OCI-LY7 (cell line): ENCODE results near the gene TRERF1. TPM values are rescaled to one million over a fixed set of nuclear protein-coding genes. Genes with fewer than 3 reads are reported as not detected.

Source experiments
- BruUV-seq: library from RNA; stranded (reverse); fragments of 400-500 nt; replicated peaks from 2 replicates; lab custom pipeline; 2021; lab: Mats Ljungman, UMichigan
- CTCF ChIA-PET: fragments of 300-600 bp; sonication (Branson Sonifier 250); formaldehyde crosslinking; loops from one replicate; lab custom pipeline; 2022; ENCODE audit warnings: antibody characterized with exemption; ENCODE audit not compliant: unreplicated experiment; lab: Charles Lee
- POLR2A ChIA-PET: fragments of 300-600 bp; sonication (Branson Sonifier 250); formaldehyde crosslinking; loops from one replicate; lab custom pipeline; 2022; ENCODE audit warnings: antibody characterized with exemption; lab: Charles Lee
- DNase-seq: peaks from one replicate; pipeline ENCODE4 v3.0.0-alpha.2; 2015; ENCODE audit warnings: low spot score
- H2AFZ ChIP-seq: fragments of 200-600 bp; sonication (generic), shearing (Covaris generic); 2 replicates; pipeline ENCODE4 v1.6.1; 2014; ENCODE audit warnings: mild to moderate bottlenecking, antibody characterized with exemption, low read length, moderate library complexity
- H3K27ac ChIP-seq: fragments of 200-600 bp; sonication (generic); 2 replicates; pipeline ENCODE4 v1.5.1; 2014; ENCODE audit warnings: mixed run types, low read depth, mild to moderate bottlenecking, moderate library complexity, low read length, inconsistent platforms; ENCODE audit not compliant: poor library complexity, severe bottlenecking
- H3K36me3 ChIP-seq: fragments of 200-600 bp; sonication (generic); 2 replicates; pipeline ENCODE4 v1.6.1; 2014; ENCODE audit warnings: mild to moderate bottlenecking, antibody characterized with exemption, low read length, moderate library complexity, mixed read lengths; ENCODE audit not compliant: insufficient read depth
- H3K4me1 ChIP-seq: fragments of 200-600 bp; sonication (generic); 2 replicates; pipeline ENCODE4 v1.5.1; 2014; ENCODE audit warnings: mild to moderate bottlenecking, low read length; ENCODE audit not compliant: insufficient read depth, poor library complexity, severe bottlenecking
- H3K4me2 ChIP-seq: fragments of 200-600 bp; sonication (generic); 2 replicates; pipeline ENCODE4 v1.6.1; 2014; ENCODE audit warnings: mild to moderate bottlenecking, low read length
- H3K4me3 ChIP-seq: fragments of 200-600 bp; sonication (generic); 2 replicates; pipeline ENCODE4 v1.5.1; 2014; ENCODE audit warnings: mild to moderate bottlenecking, low read depth, low read length; ENCODE audit not compliant: poor library complexity, severe bottlenecking
- H3K79me2 ChIP-seq: fragments of 200-600 bp; sonication (generic); 2 replicates; pipeline ENCODE4 v1.6.1; 2016; ENCODE audit warnings: low read depth, mild to moderate bottlenecking, low read length, moderate library complexity, mixed read lengths; ENCODE audit not compliant: insufficient read depth
- H3K9me2 ChIP-seq: fragments of 200-600 bp; sonication (generic); 2 replicates; pipeline ENCODE4 v1.6.1; 2016; ENCODE audit warnings: mild to moderate bottlenecking, low read length, mixed read lengths; ENCODE audit not compliant: insufficient read depth
- H3K9me3 ChIP-seq: fragments of 200-600 bp; sonication (generic); 2 replicates; pipeline ENCODE4 v1.6.1; 2014; ENCODE audit warnings: mild to moderate bottlenecking, mixed run types, low read length, mixed read lengths
- H4K20me1 ChIP-seq: fragments of 200-600 bp; sonication (generic); 2 replicates; pipeline ENCODE4 v1.6.1; 2014; ENCODE audit warnings: mild to moderate bottlenecking, antibody characterized with exemption, low read length, moderate library complexity, mixed read lengths; ENCODE audit not compliant: insufficient read depth
- EZH2phosphoT487 ChIP-seq: fragments of 200-600 bp; sonication (generic); IDR thresholded peaks from 2 replicates; pipeline ENCODE4 v1.6.1; 2018; ENCODE audit warnings: low read depth, borderline replicate concordance, mild to moderate bottlenecking, mixed run types, antibody characterized with exemption, low read length, moderate library complexity, mixed read lengths
- intact Hi-C: fragments of 100-400 bp; cut with micrococcal nuclease; formaldehyde crosslinking; loops from one replicate; pipeline ENCODE4 v1.10.0; 2022; ENCODE audit not compliant: unreplicated experiment
- total RNA-seq, 2 experiments: library from RNA; depleted of rRNA in 1 of 2; stranded (reverse); fragments of >200 nt in 1 of 2; shearing (Covaris generic) in 1 of 2; gene quantifications; 2 replicates each; pipeline ENCODE4 v1.2.3, GENCODE V29; 2014 to 2022
- TF ChIP-seq, protein P1 (sequence below): fragments of 200-600 bp; sonication (generic); conservative IDR thresholded peaks from 2 replicates; pipeline ENCODE4 v1.5.1; 2014; ENCODE audit warnings: mild to moderate bottlenecking, antibody characterized with exemption, low read length, moderate library complexity, mixed read lengths

The TRERF1 gene
- total RNA-seq, 2 experiments from 2014 or later, result 5.7 to 12.9 TPM

DNA sequence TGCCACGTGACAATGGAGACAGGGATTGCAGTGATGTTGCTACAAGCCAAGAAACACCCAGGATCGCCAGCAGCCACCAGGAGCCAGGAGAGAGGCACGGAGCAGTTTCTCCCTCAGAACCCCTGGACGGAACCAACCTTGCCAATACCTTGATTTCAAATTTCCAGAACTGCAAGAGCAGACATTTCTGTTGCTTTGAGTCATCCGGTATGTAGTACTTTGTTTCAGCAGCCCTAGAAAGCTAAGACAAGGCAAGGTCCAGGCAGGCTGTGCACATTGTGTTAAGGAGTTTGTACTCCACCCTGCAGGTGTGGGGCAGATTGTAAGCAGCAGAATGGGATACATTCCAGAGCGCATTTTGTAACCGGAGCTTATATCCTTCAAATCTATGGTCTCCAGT, 48.3 kb downstream of the TRERF1 start:
- no peak for TF ChIP-seq EZH2phosphoT487
- TF ChIP-seq, protein P1, sequence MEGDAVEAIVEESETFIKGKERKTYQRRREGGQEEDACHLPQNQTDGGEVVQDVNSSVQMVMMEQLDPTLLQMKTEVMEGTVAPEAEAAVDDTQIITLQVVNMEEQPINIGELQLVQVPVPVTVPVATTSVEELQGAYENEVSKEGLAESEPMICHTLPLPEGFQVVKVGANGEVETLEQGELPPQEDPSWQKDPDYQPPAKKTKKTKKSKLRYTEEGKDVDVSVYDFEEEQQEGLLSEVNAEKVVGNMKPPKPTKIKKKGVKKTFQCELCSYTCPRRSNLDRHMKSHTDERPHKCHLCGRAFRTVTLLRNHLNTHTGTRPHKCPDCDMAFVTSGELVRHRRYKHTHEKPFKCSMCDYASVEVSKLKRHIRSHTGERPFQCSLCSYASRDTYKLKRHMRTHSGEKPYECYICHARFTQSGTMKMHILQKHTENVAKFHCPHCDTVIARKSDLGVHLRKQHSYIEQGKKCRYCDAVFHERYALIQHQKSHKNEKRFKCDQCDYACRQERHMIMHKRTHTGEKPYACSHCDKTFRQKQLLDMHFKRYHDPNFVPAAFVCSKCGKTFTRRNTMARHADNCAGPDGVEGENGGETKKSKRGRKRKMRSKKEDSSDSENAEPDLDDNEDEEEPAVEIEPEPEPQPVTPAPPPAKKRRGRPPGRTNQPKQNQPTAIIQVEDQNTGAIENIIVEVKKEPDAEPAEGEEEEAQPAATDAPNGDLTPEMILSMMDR, result no peak
- Histone ChIP-seq H4K20me1 (no peaks in the 10 kb centered on the region; the same call in 1 of the 2 replicates), H3K4me3 (no peak overlapping the region), H3K9me3 (no peaks in the 10 kb centered on the region), H2AFZ (no peak overlapping the region), H3K27ac (no peak overlapping the region), H3K36me3 (no peaks in the 10 kb centered on the region), H3K4me2 (no peak overlapping the region), H3K4me1 (no peaks in the 10 kb centered on the region), H3K9me2 (no peaks in the 10 kb centered on the region), H3K79me2 (no peaks in the 10 kb centered on the region)
- no TSS peak for BruUV-seq
- ChIA-PET CTCF (no interaction called here), POLR2A (interaction anchor here (0.5 to 0.6 kb wide), 2 partner anchors 11 to 12 kb away, joined by 3 to 5 read pairs; no protein-coding TSS in a partner anchor)
- DNase-seq, result no peak
- intact Hi-C loops, result no loop called here

DNA sequence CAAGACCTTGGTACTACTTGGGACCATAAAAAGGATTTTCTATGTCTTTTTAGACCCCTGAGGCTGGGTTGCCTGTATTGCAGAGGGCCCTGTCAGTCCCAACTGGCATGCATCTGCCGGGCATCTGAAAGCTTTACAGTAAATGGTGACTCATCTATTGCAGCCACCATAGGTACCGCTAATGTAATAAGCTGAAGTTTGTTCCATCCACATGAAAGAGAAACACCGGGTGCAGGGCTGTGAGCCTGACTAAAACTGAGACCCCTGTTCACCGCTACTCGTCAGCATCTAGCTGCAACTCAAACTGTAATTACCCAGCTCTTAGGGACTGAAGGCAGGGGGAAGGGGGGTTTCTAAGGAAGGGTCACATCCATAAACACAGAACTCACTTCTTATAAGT, 49.5 kb downstream of the TRERF1 start:
- DNase-seq, result no peak
- Histone ChIP-seq H3K27ac (no peak overlapping the region), H3K9me3 (no peaks in the 10 kb centered on the region), H4K20me1 (no peaks in the 10 kb centered on the region), H3K4me3 (no peak overlapping the region), H3K4me1 (no peaks in the 10 kb centered on the region), H3K79me2 (no peaks in the 10 kb centered on the region), H2AFZ (no peak overlapping the region), H3K4me2 (no peak overlapping the region), H3K9me2 (no peaks in the 10 kb centered on the region), H3K36me3 (no peaks in the 10 kb centered on the region)
- intact Hi-C loops, result no loop called here
- TF ChIP-seq, protein P1, result no peak
- no peak for TF ChIP-seq EZH2phosphoT487
- no TSS peak for BruUV-seq
- ChIA-PET POLR2A (interaction anchor here (0.8 kb wide), 2 partner anchors 13 to 125 kb away, joined by 3 read pairs; no protein-coding TSS in a partner anchor), CTCF (no interaction called here)

DNA sequence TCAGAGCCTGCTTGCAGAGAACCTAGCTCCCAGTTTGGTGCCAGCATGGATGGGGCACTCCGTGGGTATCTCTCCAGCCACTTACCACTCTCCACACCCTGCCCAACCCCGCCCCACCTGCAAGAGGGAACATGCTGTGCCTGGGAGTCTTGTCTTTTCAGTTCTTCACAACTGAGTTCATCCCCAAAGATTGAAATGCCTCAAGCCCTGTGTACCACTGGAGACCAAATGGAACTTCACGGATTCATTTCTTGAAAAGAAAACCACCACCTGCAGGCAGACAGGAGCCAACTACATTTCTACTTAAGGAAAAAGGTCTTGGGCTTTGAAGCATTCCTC, 50.1 kb downstream of the TRERF1 start:
- H3K4me1 ChIP-seq, result no peaks in the 10 kb centered on the region
- TF ChIP-seq EZH2phosphoT487, result no peak
- TF ChIP-seq, protein P1, result no peak
- intact Hi-C loops, result no loop called here
- H3K36me3 ChIP-seq, result no peaks in the 10 kb centered on the region
- no peaks in the 10 kb centered on the region for H3K79me2 ChIP-seq
- no peak overlapping the region for H3K27ac ChIP-seq
- BruUV-seq, result no TSS peak
- ChIA-PET CTCF (no interaction called here), POLR2A (no interaction called here)
- H4K20me1 ChIP-seq, result no peaks in the 10 kb centered on the region
- H3K4me2 ChIP-seq, result no peak overlapping the region
- DNase-seq, result no peak
- H2AFZ ChIP-seq, result no peak overlapping the region
- no peaks in the 10 kb centered on the region for H3K9me3 ChIP-seq
- no peak overlapping the region for H3K4me3 ChIP-seq
- no peaks in the 10 kb centered on the region for H3K9me2 ChIP-seq
